HUES64 (cell line): Measurements from ENCODE around the gene ARL15.

ENCODE experiments used
- H3K27ac ChIP-seq: 2 replicates; pipeline ENCODE4 v1.7.0; 2013; ENCODE audit warnings: low read depth, low read length, inconsistent platforms
- H3K27me3 ChIP-seq: 2 replicates; pipeline ENCODE4 v1.6.1; 2013; ENCODE audit warnings: mild to moderate bottlenecking, low read length; ENCODE audit not compliant: insufficient read depth
- H3K36me3 ChIP-seq: 2 replicates; pipeline ENCODE4 v1.6.1; 2013; ENCODE audit warnings: mild to moderate bottlenecking, low read length; ENCODE audit not compliant: insufficient read depth
- H3K4me1 ChIP-seq: 2 replicates; pipeline ENCODE4 v1.6.1; 2013; ENCODE audit warnings: mild to moderate bottlenecking, low read length, moderate library complexity; ENCODE audit not compliant: insufficient read depth
- H3K4me3 ChIP-seq: 2 replicates; pipeline ENCODE4 v1.5.1; 2013; ENCODE audit warnings: mild to moderate bottlenecking, low read length, moderate library complexity
- H3K9ac ChIP-seq: 2 replicates; pipeline ENCODE4 v1.6.1; 2013; ENCODE audit warnings: mild to moderate bottlenecking, low read depth, low read length
- H3K9me3 ChIP-seq: 2 replicates; pipeline ENCODE4 v1.6.1; 2013; ENCODE audit warnings: low read depth, low read length; ENCODE audit not compliant: insufficient read depth
- WGBS: fragments of 150-250, 120-280 bp; methylation state at CpG from one replicate; pipeline ENCODE4 v1.1.7; 2013; ENCODE audit warnings: missing lambda C conversion rate; 5-methylcytosine and 5-hydroxymethylcytosine counted together

Gene ARL15

DNA sequence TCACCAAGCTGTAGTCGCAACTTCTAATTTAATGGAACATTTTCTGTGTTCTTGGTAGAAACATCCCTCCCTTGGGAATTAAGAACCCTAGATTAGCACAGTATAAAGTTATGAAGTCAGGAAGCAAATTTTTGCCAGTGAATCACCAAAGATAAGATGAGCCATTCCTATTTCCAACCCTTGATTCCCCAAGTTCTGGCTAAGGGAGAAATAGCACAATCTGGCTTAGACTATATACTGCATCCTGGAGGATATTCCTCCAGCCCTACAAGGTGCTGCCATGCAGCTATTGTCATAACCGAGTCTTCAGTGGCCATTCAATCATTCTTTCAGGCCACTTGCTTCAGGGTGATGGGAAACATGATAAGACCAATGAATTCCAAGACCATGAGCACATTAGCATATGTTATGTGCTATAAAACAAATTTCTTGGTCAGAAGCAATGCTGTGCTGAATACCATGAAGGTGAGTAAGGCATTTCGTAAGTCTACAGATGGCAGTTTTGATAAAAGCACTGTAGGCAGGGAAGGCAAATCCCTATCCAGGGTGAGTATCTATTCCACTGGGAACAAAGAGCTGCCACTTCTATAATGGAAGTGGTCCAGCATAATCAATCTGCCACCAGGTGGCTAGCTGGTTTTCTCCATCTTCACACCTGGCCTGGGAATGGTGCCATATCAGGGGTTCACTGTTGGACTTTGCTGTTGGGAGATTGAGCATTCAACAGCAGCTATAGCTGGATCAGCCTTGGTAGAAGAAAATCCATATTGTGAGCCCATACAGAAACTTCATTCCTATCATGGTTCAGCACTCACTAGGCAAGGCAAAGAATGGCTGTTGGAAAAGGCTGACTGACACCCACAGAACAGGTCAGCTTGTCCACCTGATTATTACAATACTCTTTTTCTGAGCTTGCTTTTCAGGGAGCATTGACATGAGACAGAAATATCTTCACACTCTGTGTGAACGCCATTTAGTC lies 19.6 kb upstream of the ARL15 start:
- Histone ChIP-seq H3K27me3 (no peaks in the 10 kb centered on the region), H3K36me3 (no peaks in the 10 kb centered on the region), H3K9me3 (no peaks in the 10 kb centered on the region), H3K9ac (no peak overlapping the region), H3K27ac (no peak overlapping the region), H3K4me3 (no peak overlapping the region), H3K4me1 (peaks cover 9% of the 10 kb centered on the region)
- WGBS = 94% methylated on average over 4 of the region's 4 CpGs

DNA sequence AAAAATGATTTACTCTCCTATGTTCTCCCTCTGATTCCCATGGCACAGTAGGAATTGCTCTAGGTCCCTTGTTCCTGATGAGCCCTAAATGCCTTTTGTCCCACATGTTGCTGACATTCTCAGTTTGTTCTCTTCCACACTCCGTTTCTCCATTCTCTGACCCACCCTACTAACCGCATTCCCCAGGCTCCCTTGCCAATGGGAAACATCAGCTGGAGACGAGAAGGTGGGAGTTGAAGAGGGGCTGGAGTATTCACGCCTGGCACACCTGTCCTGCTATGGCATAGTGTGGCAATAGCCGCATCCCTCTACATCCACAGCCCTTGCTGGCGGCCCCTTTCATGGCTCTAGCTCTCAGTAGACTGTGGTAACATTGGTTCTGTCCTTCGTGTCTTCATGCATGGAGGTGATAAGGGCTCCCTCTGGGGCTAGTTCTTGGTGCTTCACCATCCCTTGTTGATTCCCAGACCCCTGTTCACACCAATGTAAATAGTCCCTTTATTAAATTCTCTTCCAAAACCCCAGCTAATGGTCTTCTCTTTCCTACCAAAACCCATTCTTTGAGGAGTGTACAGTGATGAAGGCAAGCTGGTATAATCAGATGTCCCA lies 16.4 kb upstream of the ARL15 start:
- Histone ChIP-seq H3K36me3 (no peaks in the 10 kb centered on the region), H3K4me3 (no peak overlapping the region), H3K4me1 (peaks cover 25% of the 10 kb centered on the region), H3K9me3 (no peaks in the 10 kb centered on the region), H3K27ac (no peak overlapping the region), H3K9ac (no peak overlapping the region), H3K27me3 (no peaks in the 10 kb centered on the region)
- 91% methylated on average over 7 of the region's 7 CpGs for WGBS

DNA sequence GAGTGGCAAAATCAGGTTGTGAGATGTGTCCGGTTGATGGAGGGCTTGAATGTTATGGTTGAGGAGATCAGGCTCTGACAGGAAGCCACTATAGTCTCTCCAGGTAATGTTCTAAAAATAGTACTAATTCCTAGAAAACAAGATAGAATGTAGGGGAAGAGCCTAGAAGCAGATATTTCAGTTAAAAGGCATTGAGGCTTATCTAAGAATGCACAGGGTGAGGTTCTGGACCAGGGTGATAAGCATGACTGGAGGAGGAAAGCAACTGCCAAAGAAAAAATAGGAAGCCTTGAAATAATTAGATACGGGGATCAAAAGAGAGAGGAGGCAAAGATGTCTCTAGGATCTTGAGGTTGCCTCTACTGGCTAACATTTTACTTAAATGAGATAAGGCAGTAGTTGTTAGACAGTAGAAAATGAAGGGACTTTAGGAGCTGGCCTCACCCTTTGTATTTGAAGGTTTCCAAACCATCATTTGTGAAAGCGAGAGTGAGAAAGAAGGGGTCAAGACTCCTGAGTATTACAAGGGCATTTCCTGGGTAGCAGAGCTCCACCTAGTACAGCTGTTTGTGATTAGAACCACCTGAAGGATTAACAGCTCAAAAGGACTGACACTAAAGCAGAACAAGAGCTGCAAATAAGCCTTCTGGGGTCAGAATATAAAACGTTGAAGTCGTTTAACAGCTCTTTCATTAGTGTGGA lies 15.4 kb upstream of the ARL15 start:
- WGBS = 78% methylated on average over 5 of the region's 5 CpGs
- Histone ChIP-seq H3K4me3 (no peak overlapping the region), H3K9me3 (no peaks in the 10 kb centered on the region), H3K27me3 (no peaks in the 10 kb centered on the region; the same call in 1 of the 2 replicates), H3K36me3 (no peaks in the 10 kb centered on the region), H3K27ac (no peak overlapping the region), H3K9ac (no peak overlapping the region), H3K4me1 (peaks cover 25% of the 10 kb centered on the region)

DNA sequence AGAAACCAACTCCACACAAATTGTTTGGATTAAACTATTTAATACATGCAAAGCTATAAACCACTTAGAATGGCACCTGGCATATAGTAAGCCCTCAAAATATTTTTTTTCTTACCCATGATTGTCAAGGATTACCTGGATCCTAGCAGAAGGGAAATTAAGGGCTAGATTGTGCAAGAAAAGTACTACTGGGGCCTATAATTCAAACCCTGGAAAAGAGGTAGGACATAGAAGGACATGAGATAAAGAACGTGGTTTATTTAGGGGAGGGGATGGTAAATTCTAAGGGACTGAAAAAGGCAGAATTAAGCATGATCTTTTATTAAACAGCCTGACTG lies 14.9 kb upstream of the ARL15 start:
- Histone ChIP-seq H3K27ac (no peak overlapping the region), H3K36me3 (no peaks in the 10 kb centered on the region), H3K27me3 (no peaks in the 10 kb centered on the region; the same call in 1 of the 2 replicates), H3K9ac (no peak overlapping the region), H3K4me1 (peaks cover 25% of the 10 kb centered on the region), H3K9me3 (no peaks in the 10 kb centered on the region), H3K4me3 (no peak overlapping the region)
- 86% methylated on average over 1 of the region's 1 CpG for WGBS

DNA sequence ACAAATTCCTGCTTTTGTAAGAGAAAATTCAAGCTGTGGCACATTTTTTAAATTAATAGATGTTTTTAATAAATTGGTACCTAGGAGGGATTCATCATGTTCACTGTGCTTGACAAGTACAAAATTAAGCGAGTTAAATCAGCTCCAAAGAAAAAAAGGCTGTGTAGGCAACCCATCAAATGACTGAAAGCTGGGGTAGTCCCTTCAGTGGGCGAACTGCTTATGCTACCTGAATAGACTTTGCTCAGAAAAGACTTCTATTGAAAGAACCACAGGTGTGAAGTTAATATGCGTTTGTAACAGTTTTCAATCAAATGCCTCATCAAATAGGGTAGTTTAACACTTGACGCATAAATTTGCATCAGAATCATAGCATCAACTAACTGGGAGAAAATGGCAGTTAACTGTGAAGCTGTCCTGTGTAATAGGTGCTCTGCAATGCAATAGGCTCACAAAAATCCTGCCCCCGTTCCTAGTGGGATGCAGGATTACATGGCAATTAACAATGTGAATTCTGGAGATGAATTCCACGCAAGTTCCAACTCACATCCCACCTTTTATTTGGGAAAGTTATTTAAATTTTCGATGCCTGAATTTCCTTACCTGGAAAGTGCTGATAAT lies 14.4 kb upstream of the ARL15 start:
- Histone ChIP-seq H3K4me1 (peaks cover 25% of the 10 kb centered on the region), H3K4me3 (no peak overlapping the region), H3K9ac (no peak overlapping the region), H3K27me3 (no peaks in the 10 kb centered on the region; the same call in 1 of the 2 replicates), H3K27ac (no peak overlapping the region), H3K9me3 (no peaks in the 10 kb centered on the region), H3K36me3 (no peaks in the 10 kb centered on the region)
- whole genome bisulfite sequencing = 74% methylated on average over 7 of the region's 7 CpGs

DNA sequence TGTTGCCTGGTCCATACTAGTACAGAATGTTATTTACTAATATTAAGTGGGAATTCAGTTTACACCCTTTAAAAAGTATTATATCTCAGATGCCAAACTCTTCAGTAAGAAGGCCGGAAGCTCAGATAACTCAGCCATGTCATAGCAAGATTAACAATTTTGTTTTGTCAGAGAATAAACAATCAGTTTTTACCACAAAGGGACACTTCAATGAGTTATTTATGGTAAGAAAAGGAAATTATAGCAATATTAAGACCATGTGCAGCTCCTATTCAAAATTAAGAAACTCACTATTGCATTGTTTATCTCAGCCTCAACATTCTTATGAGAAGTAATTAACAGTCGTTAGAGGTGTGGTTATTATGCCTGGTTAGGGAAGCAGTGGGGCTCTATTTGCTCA lies 13.1 kb upstream of the ARL15 start:
- Histone ChIP-seq H3K9ac (no peak overlapping the region), H3K27me3 (no peaks in the 10 kb centered on the region; the same call in 1 of the 2 replicates), H3K27ac (no peak overlapping the region), H3K4me3 (no peak overlapping the region), H3K36me3 (no peaks in the 10 kb centered on the region), H3K9me3 (no peaks in the 10 kb centered on the region), H3K4me1 (peaks cover 25% of the 10 kb centered on the region)
- WGBS = 87% methylated on average over 2 of the region's 2 CpGs

DNA sequence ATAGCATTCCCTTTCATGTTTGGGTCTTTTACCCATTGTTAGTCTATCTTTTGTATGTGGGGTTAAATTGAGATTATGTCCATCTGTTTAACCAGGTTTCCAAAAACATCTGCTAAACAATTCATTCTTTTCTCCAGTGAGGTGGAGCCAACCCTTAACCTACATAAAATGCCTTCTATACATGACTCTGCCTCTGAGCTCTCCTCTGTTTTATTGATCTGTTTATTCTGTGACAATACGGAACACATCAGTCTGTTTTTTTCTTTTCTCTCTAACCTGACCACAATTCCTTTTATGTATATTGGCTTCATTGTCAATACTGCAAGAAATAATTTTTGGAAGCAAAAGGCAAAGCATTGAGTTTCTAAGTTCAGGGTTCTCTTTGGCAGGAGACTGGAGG lies 9.9 kb upstream of the ARL15 start:
- Histone ChIP-seq H3K4me3 (no peak overlapping the region), H3K27me3 (no peaks in the 10 kb centered on the region; the same call in 1 of the 2 replicates), H3K36me3 (no peaks in the 10 kb centered on the region), H3K9ac (no peak overlapping the region), H3K27ac (no peak overlapping the region), H3K9me3 (no peaks in the 10 kb centered on the region), H3K4me1 (peaks cover 18% of the 10 kb centered on the region)
- WGBS = 89% methylated on average over 1 of the region's 1 CpG

DNA sequence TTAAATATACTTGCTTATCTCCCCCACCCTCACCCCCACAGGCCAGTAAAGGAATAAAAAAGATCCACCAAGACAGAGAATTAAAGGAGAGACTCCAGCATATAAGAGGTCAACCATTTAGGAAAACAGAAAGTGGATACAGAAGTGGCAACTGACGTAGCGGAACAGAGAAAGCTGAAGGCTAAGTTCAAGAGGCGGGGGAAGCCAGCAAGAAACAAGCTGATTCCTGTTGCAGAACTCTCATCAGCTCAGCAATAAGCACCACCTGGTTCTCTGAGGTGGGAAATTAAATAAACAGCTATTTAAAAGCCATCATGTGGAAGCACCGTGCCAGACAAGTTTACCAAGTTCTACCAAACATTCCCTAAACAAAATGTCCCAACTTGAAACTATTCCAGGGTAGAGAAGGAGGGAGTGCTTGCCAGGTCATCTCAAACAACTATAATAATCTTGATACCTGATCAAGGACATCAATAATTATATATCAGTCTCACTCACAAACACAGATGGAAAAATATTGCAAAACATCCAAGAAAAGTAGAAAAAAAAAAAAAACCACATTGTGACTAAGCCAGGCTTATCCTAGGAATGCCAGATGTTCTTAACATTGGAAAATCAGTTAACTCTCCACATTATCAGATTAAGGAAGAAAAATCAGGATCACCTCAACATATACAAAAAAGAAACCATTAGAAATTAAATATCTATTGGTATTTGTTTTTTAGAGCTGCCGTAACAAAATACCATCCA lies 7.3 kb upstream of the ARL15 start:
- Histone ChIP-seq H3K27ac (no peak overlapping the region), H3K9ac (no peak overlapping the region), H3K9me3 (no peaks in the 10 kb centered on the region), H3K4me1 (no peaks in the 10 kb centered on the region), H3K4me3 (no peak overlapping the region), H3K27me3 (peaks cover 9% of the 10 kb centered on the region), H3K36me3 (no peaks in the 10 kb centered on the region)
- WGBS = 96% methylated on average over 5 of the region's 5 CpGs

DNA sequence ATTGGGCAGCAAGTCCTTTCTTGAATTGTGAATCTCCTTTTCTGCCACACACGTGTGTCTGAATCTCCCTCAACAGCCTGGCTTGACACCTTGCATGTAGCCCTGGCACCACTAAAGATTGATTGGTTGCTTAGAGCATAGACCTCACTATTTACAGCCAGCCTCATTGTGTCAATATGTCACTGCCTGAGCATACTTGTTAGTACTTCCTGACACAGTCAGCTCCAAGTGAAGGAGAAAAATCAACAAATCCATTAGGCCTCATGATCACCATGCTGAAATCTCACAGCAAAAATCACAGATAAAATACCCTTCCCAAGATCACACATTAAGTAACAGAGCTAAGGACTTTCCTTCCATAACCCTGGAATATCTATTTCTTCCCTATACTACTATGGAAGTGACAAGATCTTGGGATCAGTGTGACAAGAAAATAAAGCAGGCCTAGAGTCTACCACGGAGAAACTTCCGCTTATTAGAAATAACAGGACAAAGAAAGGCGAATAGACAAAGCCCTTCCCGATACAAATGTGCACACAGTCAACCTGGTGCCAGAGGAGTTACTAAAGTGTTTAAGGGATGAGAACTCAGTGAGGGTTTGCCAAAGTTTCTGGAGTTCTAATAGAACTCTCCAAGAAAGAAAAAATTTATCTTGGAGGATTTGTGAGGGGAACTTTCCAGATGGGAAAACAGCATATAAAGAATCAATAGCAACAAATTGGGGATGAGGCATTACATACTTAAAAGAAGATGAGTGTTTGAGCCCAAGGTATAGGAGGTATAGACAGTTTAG lies 5.6 kb upstream of the ARL15 start:
- no peak overlapping the region for H3K9ac ChIP-seq
- no peak overlapping the region for H3K27ac ChIP-seq
- WGBS = 93% methylated on average over 5 of the region's 5 CpGs
- H3K36me3 ChIP-seq = no peaks in the 10 kb centered on the region
- no peaks in the 10 kb centered on the region for H3K4me1 ChIP-seq
- H3K4me3 ChIP-seq = no peak overlapping the region
- no peaks in the 10 kb centered on the region for H3K9me3 ChIP-seq
- H3K27me3 ChIP-seq = peaks cover 24% of the 10 kb centered on the region
